Cardiac muscle cell (in vitro differentiated cells and primary cell): ENCODE data around the gene HCFC1. TPM values are rescaled to one million over a fixed set of nuclear protein-coding genes. Genes with fewer than 3 reads are reported as not detected.

Experiments used
- DNase-seq, 2 donors: peaks; one replicate each; pipeline versions ENCODE4 v3.0.0 to v3.0.0-alpha.2; 2010 to 2017; ENCODE audit warnings: low read depth in 1 of 2, low spot score in 1 of 2
- H3K27ac ChIP-seq: fragments of 200-600 bp; sonication (generic); 2 replicates; pipeline ENCODE4 v1.5.1; 2016
- H3K27me3 ChIP-seq: fragments of 200-600 bp; sonication (generic); 2 replicates; pipeline ENCODE4 v1.6.0; 2016; ENCODE audit warnings: control low read depth
- H3K36me3 ChIP-seq: fragments of 200-600 bp; sonication (generic); 2 replicates; pipeline ENCODE4 v1.5.1; 2016; ENCODE audit warnings: control low read depth
- H3K4me1 ChIP-seq: fragments of 200-600 bp; sonication (generic); 2 replicates; pipeline ENCODE4 v1.8.1; 2017; ENCODE audit warnings: low read depth, mild to moderate bottlenecking, mixed run types
- H3K4me3 ChIP-seq: fragments of 200-600 bp; sonication (generic); 2 replicates; pipeline ENCODE4 v1.5.1; 2016; ENCODE audit warnings: mild to moderate bottlenecking
- H3K9me3 ChIP-seq: fragments of 200-600 bp; sonication (generic); 2 replicates; pipeline ENCODE4 v1.5.1; 2017; ENCODE audit warnings: low read depth, mild to moderate bottlenecking, control low read depth
- CTCF ChIP-seq: IDR thresholded peaks from 2 replicates; pipeline ENCODE4 v1.5.1; 2012; ENCODE audit warnings: low read depth, mild to moderate bottlenecking, low read length
- polyA plus RNA-seq: library from polyadenylated mRNA; unstranded; fragments of >200 nt; fragmentation: Nextera tagmentation; extraction: Ambion mirVana; gene quantifications from 2 replicates; pipeline ENCODE4 v1.2.1, GENCODE V29; 2016
- total RNA-seq: library from RNA; depleted of rRNA; stranded (reverse); fragments of >200 nt; gene quantifications from 2 replicates; pipeline ENCODE4 v1.2.3, GENCODE V29; 2016

Gene HCFC1
- total and polyA plus RNA-seq, 2 experiments from 2014 or later: 21.5 to 85.6 TPM

DNA sequence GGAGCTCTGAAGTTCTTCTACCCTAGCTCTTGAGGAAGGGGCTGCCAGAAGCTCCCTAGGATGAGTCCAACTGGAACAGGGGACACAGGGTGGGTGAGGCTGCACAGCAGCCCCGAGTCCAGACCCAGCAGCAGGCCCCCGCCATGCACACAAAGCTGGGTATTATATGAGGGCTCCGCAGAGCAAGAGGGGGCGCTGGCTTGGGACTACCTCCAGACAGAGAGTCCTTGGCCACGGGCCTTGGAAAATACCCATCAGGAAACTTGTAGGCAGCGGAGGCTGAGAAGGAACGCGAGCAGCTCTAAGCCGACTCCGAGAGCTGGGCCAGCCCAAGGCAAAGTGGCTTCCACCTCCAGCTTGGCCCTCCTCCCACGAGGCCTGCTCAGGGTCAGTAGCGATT is 8.1 kb downstream of the HCFC1 start:
- Histone ChIP-seq H3K9me3 (no peaks in the 10 kb centered on the region), H3K4me3 (no peak overlapping the region), H3K4me1 (no peaks in the 10 kb centered on the region), H3K27me3 (no peaks in the 10 kb centered on the region), H3K36me3 (no peaks in the 10 kb centered on the region), H3K27ac (no peak overlapping the region)
- TF ChIP-seq CTCF: no peak
- DNase-seq: no peak

DNA sequence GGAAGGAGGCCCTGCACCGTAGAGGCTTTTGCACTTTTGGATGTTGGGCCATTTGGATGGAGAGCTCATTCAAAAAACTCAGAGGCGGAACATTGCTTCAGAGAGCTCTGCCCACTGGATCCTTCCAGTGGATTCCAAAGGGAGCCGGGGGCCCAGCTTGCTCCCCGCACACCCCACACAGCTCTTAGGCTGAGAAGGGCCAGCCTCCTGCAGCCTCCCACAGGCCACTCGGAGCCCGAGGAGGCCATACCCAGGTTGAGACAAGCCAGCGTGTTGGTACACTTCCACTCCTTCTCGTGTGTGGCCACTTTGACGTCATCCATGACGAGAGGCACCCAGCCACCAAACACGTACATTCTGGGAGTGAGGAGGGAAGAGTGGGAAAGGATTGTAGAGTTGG is 10.3 kb downstream of the HCFC1 start:
- Histone ChIP-seq H3K9me3 (no peaks in the 10 kb centered on the region), H3K27ac (no peak overlapping the region), H3K4me1 (no peaks in the 10 kb centered on the region), H3K4me3 (no peak overlapping the region), H3K27me3 (no peaks in the 10 kb centered on the region), H3K36me3 (no peaks in the 10 kb centered on the region)
- DNase-seq: no peak
- no peak for TF ChIP-seq CTCF

- no peak overlapping the region for H3K27ac ChIP-seq
- H3K4me1 ChIP-seq: no peaks in the 10 kb centered on the region
- H3K27me3 ChIP-seq: no peaks in the 10 kb centered on the region
- no peaks in the 10 kb centered on the region for H3K36me3 ChIP-seq
- H3K9me3 ChIP-seq: no peaks in the 10 kb centered on the region
- H3K4me3 ChIP-seq: no peak overlapping the region
- TF ChIP-seq CTCF: no peak
- no peak for DNase-seq
These were observed 10.8 kb downstream of the HCFC1 start for GRCh38 chrX:153960786-153961185.

- H3K4me3 ChIP-seq: no peak overlapping the region
- no peaks in the 10 kb centered on the region for H3K27me3 ChIP-seq
- H3K4me1 ChIP-seq: no peaks in the 10 kb centered on the region
- no peak for DNase-seq
- H3K36me3 ChIP-seq: no peaks in the 10 kb centered on the region
- no peaks in the 10 kb centered on the region for H3K9me3 ChIP-seq
- no peak for TF ChIP-seq CTCF
- H3K27ac ChIP-seq: no peak overlapping the region
These were observed 11.5 kb downstream of the HCFC1 start for GRCh38 chrX:153960077-153960476.

DNA sequence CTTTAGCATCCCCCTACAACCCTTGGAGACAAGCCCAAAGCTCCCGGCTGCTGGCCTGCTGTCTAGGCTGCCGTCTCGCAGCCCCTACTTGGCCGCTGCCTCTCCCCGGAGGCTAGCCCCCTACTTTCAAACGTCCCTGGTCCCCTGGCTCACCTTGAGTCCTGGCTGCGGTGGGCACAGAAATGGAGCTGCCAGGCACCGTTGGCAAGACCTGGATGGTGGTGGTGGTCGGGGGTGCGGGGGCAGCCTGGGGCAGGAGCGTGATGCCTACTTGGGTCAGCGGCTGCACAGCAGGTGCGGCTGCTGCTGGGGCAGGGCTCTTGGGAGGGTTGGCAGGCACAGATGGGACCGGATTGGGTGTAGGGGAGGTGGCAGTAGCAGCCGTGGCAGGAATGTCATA is 12.0 kb downstream of the HCFC1 start:
- DNase-seq: no peak
- TF ChIP-seq CTCF: no peak

GRCh38 chrX:153958605-153959004 is 13.0 kb downstream of the HCFC1 start:
- no peak for DNase-seq
- no peaks in the 10 kb centered on the region for H3K4me1 ChIP-seq
- H3K9me3 ChIP-seq: no peaks in the 10 kb centered on the region
- H3K4me3 ChIP-seq: no peak overlapping the region
- no peaks in the 10 kb centered on the region for H3K36me3 ChIP-seq
- no peak overlapping the region for H3K27ac ChIP-seq
- TF ChIP-seq CTCF: no peak
- H3K27me3 ChIP-seq: no peaks in the 10 kb centered on the region

More for the DNA sequence above, 12.0 kb downstream of the HCFC1 start:
- Histone ChIP-seq H3K9me3 (no peaks in the 10 kb centered on the region), H3K36me3 (no peaks in the 10 kb centered on the region), H3K27me3 (no peaks in the 10 kb centered on the region), H3K27ac (no peak overlapping the region), H3K4me3 (no peak overlapping the region), H3K4me1 (no peaks in the 10 kb centered on the region)
